Measurements from ENCODE around the gene AP3D1. TPM values are rescaled to one million over a fixed set of nuclear protein-coding genes. Genes with fewer than 3 reads are reported as not detected.

AP3D1 gene
- total RNA-seq, 1 experiment from 2014 or later, result 75.5 TPM

GRCh38 chr19:2175742-2176141, 24.4 kb upstream of the AP3D1 start:
- ChIA-PET CTCF (interaction anchor here (0.6 kb wide), 1 partner anchor 461 kb away, joined by 6 read pairs; no protein-coding TSS in a partner anchor), POLR2A (ENCODE audit: unreplicated experiment) (no interaction called here)
- Histone ChIP-seq H3K4me1 (replicated peaks; ENCODE audit: insufficient read depth) (0 out of 2 replicates have a peak, but pooled peaks cover 4% of the 10 kb centered on the region), H3K27me3 (ENCODE audit: insufficient read depth, low read depth) (no peaks in the 10 kb centered on the region), H2AFZ (no peak overlapping the region), H3K27ac (no peak overlapping the region), H3K4me2 (no peak overlapping the region), H4K20me1 (ENCODE audit: insufficient read depth) (peaks cover 29% of the 10 kb centered on the region), H3K9me2 (ENCODE audit: insufficient read depth) (no peaks in the 10 kb centered on the region), H3K9me3 (ENCODE audit: insufficient read depth, low read depth) (no peaks in the 10 kb centered on the region), H3F3A (ENCODE audit: insufficient read depth, low read depth) (no peaks in the 10 kb centered on the region), H3K36me3 (ENCODE audit: low read depth) (no peaks in the 10 kb centered on the region), H3K79me2 (ENCODE audit: low read depth) (peaks cover 82% of the 10 kb centered on the region), H3K4me3 (no peak overlapping the region)
- BruUV-seq (replicated peaks), result no TSS peak
- TF ChIP-seq CTCF (conservative IDR thresholded peaks at IDR 0.05), result no peak
- no peak for TF ChIP-seq EZH2 (IDR thresholded peaks at IDR 0.05; ENCODE audit: low read depth)
- DNase-seq, result no peak
- intact Hi-C loops (cut with micrococcal nuclease; ENCODE audit: unreplicated experiment), result no loop called here

- no peak for TF ChIP-seq EZH2 (IDR thresholded peaks at IDR 0.05; ENCODE audit: low read depth)
- no peak for TF ChIP-seq CTCF (conservative IDR thresholded peaks at IDR 0.05)
- H4K20me1 ChIP-seq (ENCODE audit: insufficient read depth), result peaks cover 22% of the 10 kb centered on the region
- no peaks in the 10 kb centered on the region for H3K36me3 ChIP-seq (ENCODE audit: low read depth)
- no peak overlapping the region for H3K4me3 ChIP-seq
- ChIA-PET POLR2A (ENCODE audit: unreplicated experiment) (interaction anchor here (0.6 kb wide), 1 partner anchor 23 kb away, joined by 6 read pairs; no protein-coding TSS in a partner anchor), CTCF (interaction anchor here (0.6 kb wide), 1 partner anchor 18 kb away, joined by 6 read pairs; no protein-coding TSS in a partner anchor)
- peaks cover 89% of the 10 kb centered on the region for H3K79me2 ChIP-seq (ENCODE audit: low read depth)
- no peak overlapping the region for H2AFZ ChIP-seq
- H3K9me2 ChIP-seq (ENCODE audit: insufficient read depth), result no peaks in the 10 kb centered on the region
- no peak overlapping the region for H3K4me2 ChIP-seq
- no peak for DNase-seq
- no TSS peak for BruUV-seq (replicated peaks)
- H3K9me3 ChIP-seq (ENCODE audit: insufficient read depth, low read depth), result no peaks in the 10 kb centered on the region
- no peaks in the 10 kb centered on the region for H3K27me3 ChIP-seq (ENCODE audit: insufficient read depth, low read depth)
- peaks cover 6% of the 10 kb centered on the region; the same call in 1 of the 2 replicates for H3F3A ChIP-seq (ENCODE audit: insufficient read depth, low read depth)
- H3K27ac ChIP-seq, result no peak overlapping the region
- intact Hi-C loops (cut with micrococcal nuclease; ENCODE audit: unreplicated experiment), result no loop called here
- H3K4me1 ChIP-seq (replicated peaks; ENCODE audit: insufficient read depth), result peaks cover 19% of the 10 kb centered on the region
Measured at GRCh38 chr19:2173767-2174577, 22.6 kb upstream of the AP3D1 start.

GRCh38 chr19:2173388-2173766, 22.0 kb upstream of the AP3D1 start:
- Histone ChIP-seq H3K79me2 (ENCODE audit: low read depth) (peaks cover 86% of the 10 kb centered on the region), H3K36me3 (ENCODE audit: low read depth) (no peaks in the 10 kb centered on the region), H3K4me2 (no peak overlapping the region), H3K4me1 (replicated peaks; ENCODE audit: insufficient read depth) (peaks cover 22% of the 10 kb centered on the region), H3K9me3 (ENCODE audit: insufficient read depth, low read depth) (no peaks in the 10 kb centered on the region), H3K27me3 (ENCODE audit: insufficient read depth, low read depth) (no peaks in the 10 kb centered on the region), H3K9me2 (ENCODE audit: insufficient read depth) (no peaks in the 10 kb centered on the region), H3F3A (ENCODE audit: insufficient read depth, low read depth) (peaks cover 8% of the 10 kb centered on the region; the same call in 1 of the 2 replicates), H3K4me3 (no peak overlapping the region), H2AFZ (no peak overlapping the region), H3K27ac (no peak overlapping the region), H4K20me1 (ENCODE audit: insufficient read depth) (peaks cover 24% of the 10 kb centered on the region)
- CTCF ChIA-PET, result no interaction called here
- no TSS peak for BruUV-seq (replicated peaks)
- TF ChIP-seq EZH2 (IDR thresholded peaks at IDR 0.05; ENCODE audit: low read depth) (no peak), CTCF (conservative IDR thresholded peaks at IDR 0.05) (no peak)
- intact Hi-C loops (cut with micrococcal nuclease; ENCODE audit: unreplicated experiment), result no loop called here
- no peak for DNase-seq
- POLR2A ChIA-PET (ENCODE audit: unreplicated experiment), result no interaction called here

Data from PC-9 (cell line).